Activated naive CD4-positive, alpha-beta T cell treated with anti-CD3 and anti-CD28 coated beads for 36 hours (primary cell): ENCODE results near the gene MAST2. TPM values are rescaled to one million over a fixed set of nuclear protein-coding genes. Genes with fewer than 3 reads are reported as not detected.
A peak's percentile ranks its signal among the peaks of the same experiment; 100 is the strongest.
"Not testable (repeated sequence)": the region's sequence is repeated elsewhere in the genome, so short reads cannot be mapped to it uniquely, and the experiment has no call there.

Experiments
- CTCF ChIA-PET: fragments of 350-600 bp; sonication (Branson Sonifier 250); formaldehyde crosslinking; loops from one replicate; lab custom pipeline; 2021; ENCODE audit warnings: antibody characterized with exemption; lab: Charles Lee
- DNase-seq: peaks from one replicate; pipeline ENCODE4 v3.0.0-alpha.2; 2020
- H3K27ac Mint-ChIP-seq: one replicate; pipeline ENCODE4 v1.8.0; 2021; ENCODE audit warnings: mild to moderate bottlenecking, mixed read lengths
- H3K27me3 Mint-ChIP-seq: one replicate; pipeline ENCODE4 v1.8.0; 2021; ENCODE audit warnings: low read depth, mixed read lengths
- H3K36me3 Mint-ChIP-seq: one replicate; pipeline ENCODE4 v1.8.0; 2021; ENCODE audit warnings: low read depth, mixed read lengths
- H3K4me1 Mint-ChIP-seq: one replicate; pipeline ENCODE4 v1.8.0; 2021; ENCODE audit warnings: low read depth, mixed read lengths
- H3K4me3 Mint-ChIP-seq: one replicate; pipeline ENCODE4 v1.8.0; 2021; ENCODE audit warnings: mild to moderate bottlenecking, moderate library complexity, mixed read lengths
- H3K9me3 Mint-ChIP-seq: one replicate; pipeline ENCODE4 v1.8.0; 2021; ENCODE audit warnings: mixed read lengths
- intact Hi-C: fragments of 100-400 bp; cut with micrococcal nuclease; formaldehyde crosslinking; loops from one replicate; pipeline ENCODE4 v1.15.1; 2023
- total RNA-seq, 2 experiments: library from RNA; stranded (reverse); gene quantifications; one replicate each; pipeline ENCODE4 v1.2.3, GENCODE V29; 2021

MAST2 gene
- total RNA-seq, 2 experiments from 2014 or later = 21.7 to 22.1 TPM

GRCh38 chr1:45793942-45794604 is 9.3 kb upstream of the MAST2 start:
- intact Hi-C loops = no loop called here

GRCh38 chr1:45796381-45796780 is 7.0 kb upstream of the MAST2 start:
- no peak for DNase-seq
- intact Hi-C loops = no loop called here
- Mint-ChIP-seq H3K4me3 (no peak overlapping the region), H3K27ac (no peak overlapping the region), H3K27me3 (peaks cover 6% of the 10 kb centered on the region), H3K9me3 (no peaks in the 10 kb centered on the region), H3K4me1 (no peaks in the 10 kb centered on the region), H3K36me3 (no peaks in the 10 kb centered on the region)
- CTCF ChIA-PET = no interaction called here

More at GRCh38 chr1:45793942-45794604, 9.3 kb upstream of the MAST2 start:
- Mint-ChIP-seq H3K36me3 (no peaks in the 10 kb centered on the region), H3K4me1 (no peaks in the 10 kb centered on the region), H3K27ac (no peak overlapping the region), H3K27me3 (peaks cover 6% of the 10 kb centered on the region), H3K4me3 (no peak overlapping the region), H3K9me3 (no peaks in the 10 kb centered on the region)
- CTCF ChIA-PET = interaction anchor here (0.6 kb wide), 1 partner anchor 30 kb away, joined by 3 read pairs; no protein-coding TSS in a partner anchor
- DNase-seq = no peak

DNA sequence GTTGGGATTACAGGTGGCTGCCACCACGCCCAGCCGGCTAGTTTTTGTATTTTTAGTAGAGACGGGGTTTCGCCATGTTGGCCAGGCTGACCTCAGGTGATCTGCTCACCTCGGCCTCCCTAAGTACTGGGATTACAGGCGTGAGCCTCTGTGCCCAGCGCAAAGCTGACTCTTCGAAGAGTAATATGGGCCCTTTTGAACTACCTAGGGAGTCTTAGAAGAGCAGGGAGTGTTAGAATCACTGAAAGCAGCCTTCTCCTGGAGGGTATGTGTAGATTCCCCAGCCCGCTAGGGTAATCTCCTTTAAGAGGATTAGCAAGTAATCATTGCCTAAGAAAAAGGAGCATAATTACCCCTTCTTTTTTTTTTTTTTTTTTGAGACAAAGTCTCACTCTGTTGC is 6.5 kb upstream of the MAST2 start:
- Mint-ChIP-seq H3K36me3 (no peaks in the 10 kb centered on the region), H3K4me3 (no peak overlapping the region), H3K4me1 (peaks cover under 1% of the 10 kb centered on the region), H3K9me3 (no peaks in the 10 kb centered on the region), H3K27me3 (peaks cover 6% of the 10 kb centered on the region), H3K27ac (no peak overlapping the region)
- intact Hi-C loops = no loop called here
- CTCF ChIA-PET = no interaction called here
- no peak for DNase-seq

GRCh38 chr1:45800899-45801298 is 2.5 kb upstream of the MAST2 start:
- CTCF ChIA-PET = no interaction called here
- no peaks in the 10 kb centered on the region for H3K9me3 Mint-ChIP-seq
- H3K4me3 Mint-ChIP-seq = no peak overlapping the region
- H3K27me3 Mint-ChIP-seq = peaks cover 3% of the 10 kb centered on the region
- no peak for DNase-seq
- H3K4me1 Mint-ChIP-seq = peaks cover 27% of the 10 kb centered on the region
- H3K27ac Mint-ChIP-seq = no peak overlapping the region
- H3K36me3 Mint-ChIP-seq = no peaks in the 10 kb centered on the region
- intact Hi-C loops = loop anchor here (5.0 kb wide), 1 partner anchor 219 kb away; the partner anchor contains the start of gene NASP

DNA sequence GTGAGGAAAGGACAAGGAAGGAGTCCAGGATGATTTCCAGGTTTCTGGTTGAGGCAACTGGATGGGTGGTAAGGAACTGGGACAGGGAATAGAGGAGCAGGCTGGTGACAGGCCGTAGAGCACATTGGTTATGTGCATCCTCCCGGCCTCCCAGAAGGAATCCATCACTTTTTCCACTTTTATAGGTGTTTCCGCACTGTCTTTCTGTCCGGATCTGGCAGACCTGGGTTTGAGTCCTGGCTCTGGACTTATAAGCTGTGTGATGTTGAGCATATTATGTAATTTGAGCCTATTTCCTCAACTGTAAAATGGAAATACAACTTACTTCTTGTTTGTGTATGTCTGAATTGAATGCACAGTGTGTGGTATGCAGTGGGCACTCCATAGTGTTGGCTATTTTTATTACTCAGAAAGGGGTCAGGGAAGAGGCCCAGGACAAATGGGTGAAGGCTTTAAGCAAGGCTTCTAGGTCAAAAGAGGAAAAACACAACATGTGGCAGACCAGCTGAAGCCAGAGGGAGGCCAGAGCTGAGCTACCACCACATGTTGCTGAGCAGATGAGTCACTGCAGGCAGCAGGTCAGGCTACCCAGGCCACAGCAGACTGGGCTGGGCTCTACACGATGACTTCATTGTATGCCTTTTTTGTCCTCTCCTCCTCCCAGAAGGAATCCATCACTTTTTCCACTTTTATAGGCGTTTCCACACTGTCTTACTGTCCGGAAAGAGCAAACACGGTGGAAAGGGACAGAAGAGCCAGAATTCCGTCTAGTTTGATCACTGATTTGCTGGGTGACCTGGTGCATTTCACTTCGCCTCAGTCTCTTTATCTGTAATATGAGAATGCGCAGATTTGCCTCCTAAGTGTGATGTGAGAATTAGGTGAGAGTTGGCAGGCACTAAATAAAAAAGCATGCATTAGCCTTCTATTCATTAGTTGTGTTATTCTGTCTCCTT is 791 bp upstream of the MAST2 start:
- H3K4me3 Mint-ChIP-seq = peak overlapping the region; percentile 86
- DNase-seq = peak; percentile 20
- no peaks in the 10 kb centered on the region for H3K9me3 Mint-ChIP-seq
- CTCF ChIA-PET = no interaction called here
- peak overlapping the region; percentile 74 for H3K27ac Mint-ChIP-seq
- intact Hi-C loops = loop anchor here (1.0 to 5.0 kb wide), 4 partner anchors 52 to 220 kb away; partner anchors contain the start of genes IPP and NASP
- H3K4me1 Mint-ChIP-seq = peaks cover 27% of the 10 kb centered on the region
- H3K27me3 Mint-ChIP-seq = no peaks in the 10 kb centered on the region
- peaks cover 3% of the 10 kb centered on the region for H3K36me3 Mint-ChIP-seq

- H3K36me3 Mint-ChIP-seq = not testable (repeated sequence)
- intact Hi-C loops = loop anchor here (1.0 to 5.0 kb wide), 4 partner anchors 54 to 222 kb away; partner anchors contain the start of genes IPP and NASP
Measured at GRCh38 chr1:45803781-45804668, 613 bp downstream of the MAST2 start.

DNA sequence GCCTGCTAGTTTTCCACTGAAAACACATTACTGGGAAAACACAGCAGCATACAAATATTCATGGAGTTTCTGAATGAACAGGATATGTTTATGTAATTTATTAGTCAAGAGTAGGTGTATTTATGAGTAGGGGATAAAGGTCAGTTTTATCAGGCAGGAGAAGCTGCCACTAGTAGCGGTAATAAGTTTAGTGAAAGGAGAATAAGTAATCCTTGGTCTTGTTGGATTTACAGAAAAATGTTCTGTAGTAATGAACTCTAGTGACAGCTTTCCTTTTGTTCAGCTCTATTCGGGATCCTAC is 1.2 kb downstream of the MAST2 start:
- intact Hi-C loops = loop anchor here (5.0 kb wide), 1 partner anchor 222 kb away; the partner anchor contains the start of gene NASP
- Mint-ChIP-seq H3K4me1 (peaks cover 31% of the 10 kb centered on the region), H3K9me3 (no peaks in the 10 kb centered on the region), H3K27me3 (no peaks in the 10 kb centered on the region), H3K27ac (no peak overlapping the region), H3K4me3 (peak overlapping the region; percentile 83), H3K36me3 (peaks cover 3% of the 10 kb centered on the region)
- CTCF ChIA-PET = interaction anchor here (0.6 to 0.7 kb wide), 5 partner anchors 64 to 539 kb away, joined by 3 to 5 read pairs (median 3); no protein-coding TSS in a partner anchor
- no peak for DNase-seq

More at GRCh38 chr1:45803781-45804668, 613 bp downstream of the MAST2 start:
- peaks cover 27% of the 10 kb centered on the region for H3K4me1 Mint-ChIP-seq
- not testable (repeated sequence) for H3K27me3 Mint-ChIP-seq, H3K27ac Mint-ChIP-seq, H3K9me3 Mint-ChIP-seq
- CTCF ChIA-PET = interaction anchor here (0.6 to 0.7 kb wide), 5 partner anchors 63 to 540 kb away, joined by 3 to 5 read pairs (median 3); no protein-coding TSS in a partner anchor
- peak overlapping the region; percentile 86 for H3K4me3 Mint-ChIP-seq
- peak; percentile 20 for DNase-seq

DNA sequence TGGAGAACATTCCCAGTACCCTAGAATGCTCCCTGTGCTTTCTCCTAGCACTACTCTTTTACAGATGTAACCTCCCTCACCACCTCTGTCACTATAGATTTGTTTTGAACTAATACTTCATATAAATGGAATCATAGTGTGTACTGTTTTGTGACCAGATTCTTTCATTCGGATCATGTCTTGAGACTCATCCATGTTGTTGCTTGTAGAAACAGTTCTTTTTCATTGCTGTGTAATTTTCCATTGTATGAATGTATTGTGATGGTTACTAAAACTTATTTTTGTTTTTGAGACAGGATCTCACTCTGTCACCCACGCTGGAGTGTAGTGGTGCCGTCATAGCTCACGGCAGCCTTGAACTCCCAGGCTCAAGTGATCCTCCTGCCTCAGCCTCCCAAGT is 2.7 kb downstream of the MAST2 start:
- Mint-ChIP-seq H3K4me1 (peaks cover 36% of the 10 kb centered on the region), H3K27me3 (no peaks in the 10 kb centered on the region), H3K4me3 (no peak overlapping the region), H3K27ac (no peak overlapping the region), H3K9me3 (no peaks in the 10 kb centered on the region), H3K36me3 (peaks cover 3% of the 10 kb centered on the region)
- intact Hi-C loops = no loop called here
- DNase-seq = no peak
- CTCF ChIA-PET = interaction anchor here (1.3 kb wide), 1 partner anchor 11 kb away, joined by 3 read pairs; no protein-coding TSS in a partner anchor

DNA sequence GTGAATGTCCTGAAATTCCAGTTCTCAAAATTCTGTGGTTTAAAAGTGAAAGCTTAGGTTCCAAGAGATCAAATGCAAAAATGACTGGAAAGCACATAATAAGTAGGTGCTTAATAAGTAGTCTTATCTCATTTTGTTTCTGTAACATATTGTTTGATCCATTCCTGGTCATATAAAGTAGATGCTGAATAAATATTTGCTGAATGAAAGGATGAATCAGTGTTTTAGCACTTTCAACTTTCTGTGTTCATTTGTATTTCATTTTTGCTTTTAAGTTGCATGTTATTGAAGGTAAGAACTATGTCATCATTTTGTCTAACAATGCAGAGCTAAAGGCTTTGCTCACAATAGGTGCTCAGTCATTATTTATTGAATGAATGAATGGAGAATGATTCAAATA is 6.3 kb downstream of the MAST2 start:
- H3K4me1 Mint-ChIP-seq = peaks cover 16% of the 10 kb centered on the region
- H3K27ac Mint-ChIP-seq = no peak overlapping the region
- no peaks in the 10 kb centered on the region for H3K27me3 Mint-ChIP-seq
- DNase-seq = no peak
- intact Hi-C loops = no loop called here
- no peaks in the 10 kb centered on the region for H3K9me3 Mint-ChIP-seq
- peaks cover 5% of the 10 kb centered on the region for H3K36me3 Mint-ChIP-seq
- no peak overlapping the region for H3K4me3 Mint-ChIP-seq
- CTCF ChIA-PET = no interaction called here

GRCh38 chr1:45814776-45815175 is 11.4 kb downstream of the MAST2 start:
- intact Hi-C loops = no loop called here
- DNase-seq = no peak
- Mint-ChIP-seq H3K27me3 (peaks cover 2% of the 10 kb centered on the region), H3K4me3 (no peak overlapping the region), H3K4me1 (peaks cover 3% of the 10 kb centered on the region), H3K36me3 (peaks cover 9% of the 10 kb centered on the region), H3K9me3 (peaks cover 2% of the 10 kb centered on the region), H3K27ac (no peak overlapping the region)
- CTCF ChIA-PET = interaction anchor here (0.6 kb wide), 2 partner anchors 68 to 88 kb away, joined by 3 read pairs; no protein-coding TSS in a partner anchor

DNA sequence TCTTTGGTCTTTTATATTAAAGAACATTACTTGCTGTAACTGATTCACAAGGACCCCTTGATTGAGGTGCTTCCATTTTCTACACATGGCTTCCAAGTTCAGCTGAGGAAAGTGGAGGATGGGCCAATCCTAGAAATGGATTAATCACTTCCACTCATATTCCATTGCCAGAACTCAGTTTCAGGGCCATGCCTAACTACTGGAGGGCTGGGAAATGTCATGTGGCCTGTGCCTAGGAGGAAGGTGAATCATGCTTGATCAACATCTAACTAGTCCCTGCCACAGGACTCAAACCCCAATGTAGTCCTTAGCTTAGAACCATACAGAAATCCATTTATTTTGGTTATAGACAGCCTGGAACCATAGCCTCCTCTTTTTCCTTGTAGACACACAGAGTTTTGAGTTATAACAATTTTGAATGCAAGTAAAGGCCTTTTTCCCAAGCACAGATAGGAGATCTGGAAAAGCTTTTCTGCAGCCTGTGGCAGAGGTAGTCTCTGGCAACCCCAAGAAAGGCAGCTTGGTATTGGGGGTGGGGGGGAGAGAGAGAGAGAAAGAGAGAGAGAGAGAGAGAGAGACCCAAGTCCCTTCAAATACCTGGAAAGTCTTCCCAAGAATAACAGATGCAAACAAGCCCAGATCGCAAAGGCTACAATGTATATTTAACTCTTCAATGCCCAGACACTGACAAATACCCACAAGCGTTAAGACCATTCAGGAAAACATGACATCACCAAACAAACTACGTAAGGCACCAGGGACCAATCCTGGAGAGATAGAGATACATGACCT is 12.5 kb downstream of the MAST2 start:
- no peak for DNase-seq
- Mint-ChIP-seq H3K36me3 (peaks cover 9% of the 10 kb centered on the region), H3K27ac (no peak overlapping the region), H3K9me3 (peaks cover 2% of the 10 kb centered on the region), H3K27me3 (peaks cover 2% of the 10 kb centered on the region), H3K4me1 (no peaks in the 10 kb centered on the region), H3K4me3 (no peak overlapping the region)
- CTCF ChIA-PET = interaction anchor here (0.6 kb wide), 1 partner anchor 115 kb away, joined by 3 read pairs; no protein-coding TSS in a partner anchor
- intact Hi-C loops = no loop called here
